GM19463 (cell line): Measurements from ENCODE around the gene TBC1D22B.

Experiments
- ATAC-seq: cut with Tn5 transposase; IDR thresholded peaks from one replicate; pipeline ENCODE4 v1.9.1; 2021; ENCODE audit warnings: mild to moderate bottlenecking, moderate library complexity; ENCODE audit not compliant: unreplicated experiment

The TBC1D22B gene, protein sequence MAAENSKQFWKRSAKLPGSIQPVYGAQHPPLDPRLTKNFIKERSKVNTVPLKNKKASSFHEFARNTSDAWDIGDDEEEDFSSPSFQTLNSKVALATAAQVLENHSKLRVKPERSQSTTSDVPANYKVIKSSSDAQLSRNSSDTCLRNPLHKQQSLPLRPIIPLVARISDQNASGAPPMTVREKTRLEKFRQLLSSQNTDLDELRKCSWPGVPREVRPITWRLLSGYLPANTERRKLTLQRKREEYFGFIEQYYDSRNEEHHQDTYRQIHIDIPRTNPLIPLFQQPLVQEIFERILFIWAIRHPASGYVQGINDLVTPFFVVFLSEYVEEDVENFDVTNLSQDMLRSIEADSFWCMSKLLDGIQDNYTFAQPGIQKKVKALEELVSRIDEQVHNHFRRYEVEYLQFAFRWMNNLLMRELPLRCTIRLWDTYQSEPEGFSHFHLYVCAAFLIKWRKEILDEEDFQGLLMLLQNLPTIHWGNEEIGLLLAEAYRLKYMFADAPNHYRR

GRCh38 chr6:37257634-37258404 lies at the start of gene TBC1D22B, which contains the start of gene TMEM217:
TBC1D22B (plus strand) TSS chr6:37257772; CDS start chr6:37257918, 146 bp downstream.
TMEM217 (minus strand) TSS chr6:37258144; CDS start chr6:37219030, 39,114 bp downstream.
- ATAC-seq, result peak; percentile 99

DNA sequence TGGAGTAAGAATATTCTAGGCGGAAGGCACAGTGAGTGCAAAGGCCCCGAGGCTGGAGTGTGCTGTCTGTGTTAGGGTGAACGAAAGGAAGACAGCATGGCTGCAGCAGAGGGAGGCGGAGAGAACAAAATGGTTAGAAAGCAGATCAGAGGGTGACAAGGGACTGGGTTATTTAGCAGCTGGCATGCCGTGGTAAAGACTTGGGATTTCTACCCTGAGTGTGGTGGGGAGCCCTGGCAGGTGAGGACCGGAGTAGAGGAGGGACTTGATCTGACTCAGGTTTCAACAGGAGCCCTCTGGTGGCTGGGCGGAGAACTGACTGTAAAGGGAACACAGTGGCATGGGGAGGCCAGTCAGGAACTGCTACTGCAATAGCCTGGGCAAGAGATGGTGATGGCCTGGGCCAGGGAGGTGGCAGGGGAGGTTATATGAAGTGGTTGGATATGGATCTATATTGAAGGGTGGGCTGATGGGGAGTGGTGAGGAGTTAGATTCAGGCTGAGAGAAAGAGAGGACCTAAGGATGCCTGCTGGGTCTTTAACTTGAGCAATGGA lies 49.6 kb upstream of the TBC1D22B start:
- ATAC-seq, result peak; percentile 76

GRCh38 chr6:37208793-37209192 lies 48.8 kb upstream of the TBC1D22B start:
- ATAC-seq, result no peak

GRCh38 chr6:37209461-37210205 lies 47.9 kb upstream of the TBC1D22B start:
- ATAC-seq, result no peak

- no peak for ATAC-seq
Measured at GRCh38 chr6:37210313-37210968, 47.1 kb upstream of the TBC1D22B start.

DNA sequence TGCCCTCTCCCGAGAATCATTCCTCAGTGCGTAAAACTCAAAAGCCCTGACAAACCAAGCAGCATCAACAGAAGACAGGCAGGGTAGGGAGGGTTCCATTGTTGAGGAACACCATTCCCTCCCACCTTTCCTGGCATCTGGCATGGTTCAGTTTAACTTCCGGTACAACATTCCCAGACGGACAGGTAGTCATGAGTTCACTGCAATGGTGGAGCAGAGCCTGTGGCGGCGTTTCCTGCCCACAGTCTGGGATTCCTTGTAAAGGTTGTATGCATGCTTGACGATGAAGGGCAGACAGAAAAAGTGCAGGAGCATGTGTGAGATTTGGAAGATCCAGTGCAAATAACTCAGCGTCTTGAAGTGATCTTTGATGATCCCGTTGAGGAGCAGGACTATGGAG lies 45.3 kb upstream of the TBC1D22B start:
- no peak for ATAC-seq

GRCh38 chr6:37218061-37218460 lies 39.5 kb upstream of the TBC1D22B start:
- no peak for ATAC-seq

DNA sequence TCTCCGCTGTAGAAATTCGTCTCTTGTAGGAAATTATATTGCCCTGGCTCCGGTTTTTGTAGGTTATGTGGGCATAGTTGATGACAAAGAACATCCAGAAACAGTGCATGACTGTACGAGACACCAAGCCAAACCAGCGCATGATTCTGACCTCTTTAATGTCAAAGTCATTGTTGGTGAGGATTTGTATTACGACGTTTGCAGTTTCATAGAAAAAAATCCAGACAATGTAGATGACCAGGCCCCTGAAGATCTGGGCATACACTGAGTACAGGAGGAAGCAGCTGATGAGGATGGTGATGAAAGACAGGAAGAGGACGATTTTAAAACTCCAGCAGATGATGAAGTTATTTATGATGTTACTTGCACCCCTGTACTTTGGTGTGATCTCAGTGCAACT lies 39.1 kb upstream of the TBC1D22B start:
- no peak for ATAC-seq

GRCh38 chr6:37221585-37222124 lies 35.9 kb upstream of the TBC1D22B start:
- ATAC-seq, result no peak

GRCh38 chr6:37222125-37222967 lies 35.2 kb upstream of the TBC1D22B start:
- ATAC-seq, result peak; percentile 95

- no peak for ATAC-seq
Measured at GRCh38 chr6:37222992-37223391, 34.6 kb upstream of the TBC1D22B start.

DNA sequence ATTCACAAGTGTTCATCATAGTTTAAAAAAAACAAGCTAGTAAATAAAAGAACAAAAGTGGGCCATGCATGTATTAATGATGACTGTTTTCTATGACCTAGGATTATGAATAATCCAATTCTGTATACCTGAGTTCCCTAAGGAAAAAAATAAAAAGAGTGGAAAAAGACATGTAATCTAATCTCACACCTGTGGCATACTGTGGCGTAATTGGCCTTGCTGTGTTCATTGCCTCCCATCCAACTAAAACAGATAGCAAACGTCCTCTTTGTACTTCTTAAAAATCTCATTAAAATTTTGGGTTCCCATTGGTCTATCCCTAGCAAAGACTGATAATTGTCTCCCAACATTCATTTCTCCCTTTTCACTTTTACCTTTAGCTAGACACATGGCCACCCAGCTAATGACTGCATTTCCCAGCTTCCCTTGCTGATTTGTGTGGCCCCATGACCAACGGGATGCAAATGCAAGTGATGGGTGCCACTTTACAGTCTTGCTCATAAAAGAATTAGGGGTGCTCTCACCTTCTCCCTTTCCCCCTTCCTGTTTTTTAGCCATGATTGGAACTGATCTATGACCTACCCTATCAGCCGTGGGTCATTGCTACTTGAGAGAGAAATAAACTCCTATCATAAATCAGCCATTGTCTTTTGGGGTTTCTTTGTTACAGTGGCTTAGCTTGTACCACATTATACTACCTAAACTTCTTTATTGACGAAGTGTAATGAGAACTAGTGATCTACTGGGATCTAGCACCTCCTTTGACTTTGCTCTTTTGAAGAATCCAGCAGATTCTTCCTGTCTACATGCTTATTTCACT lies 32.0 kb upstream of the TBC1D22B start:
- ATAC-seq, result no peak

- no peak for ATAC-seq
Measured at GRCh38 chr6:37230104-37230503, 27.5 kb upstream of the TBC1D22B start.

- ATAC-seq, result no peak
Measured at GRCh38 chr6:37232430-37233017, 25.0 kb upstream of the TBC1D22B start.

GRCh38 chr6:37233541-37233940 lies 24.0 kb upstream of the TBC1D22B start:
- no peak for ATAC-seq

DNA sequence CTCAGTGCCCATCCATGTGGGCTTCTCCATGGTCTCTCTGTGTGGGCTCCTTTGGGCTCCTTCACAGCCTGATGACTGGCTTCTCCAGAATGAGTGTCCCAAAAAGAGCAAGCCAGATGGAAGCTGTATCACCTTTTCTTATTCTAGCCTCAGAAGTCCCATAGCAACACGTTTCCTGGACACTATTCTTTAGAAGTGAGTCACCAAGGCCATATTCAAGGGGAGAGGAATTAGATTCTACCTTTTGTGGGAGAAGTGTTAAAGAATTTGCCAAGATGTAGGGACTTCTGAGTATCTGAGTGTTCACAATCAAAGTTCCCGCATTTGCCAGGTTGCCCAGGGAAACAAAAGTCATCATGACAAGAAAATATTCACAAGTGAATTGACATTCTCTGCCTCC lies 20.7 kb upstream of the TBC1D22B start:
- no peak for ATAC-seq

DNA sequence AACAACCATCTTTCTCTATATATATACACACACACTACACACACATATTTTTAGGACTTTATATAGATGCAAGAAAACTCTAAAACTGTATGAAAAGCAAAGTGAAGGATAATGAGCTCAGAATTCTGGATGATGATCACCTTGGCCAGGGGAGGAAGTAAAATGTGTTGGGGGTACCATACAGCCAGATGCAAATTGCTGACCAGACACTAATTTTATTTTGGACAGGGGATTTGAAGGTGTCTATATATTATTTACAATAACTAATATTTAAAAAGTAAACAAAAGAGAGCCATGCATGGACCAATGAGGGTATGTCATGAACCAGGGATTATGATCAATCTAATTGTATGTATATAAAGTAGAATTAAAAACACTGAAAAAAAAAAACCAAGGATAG lies 19.8 kb upstream of the TBC1D22B start:
- no peak for ATAC-seq

DNA sequence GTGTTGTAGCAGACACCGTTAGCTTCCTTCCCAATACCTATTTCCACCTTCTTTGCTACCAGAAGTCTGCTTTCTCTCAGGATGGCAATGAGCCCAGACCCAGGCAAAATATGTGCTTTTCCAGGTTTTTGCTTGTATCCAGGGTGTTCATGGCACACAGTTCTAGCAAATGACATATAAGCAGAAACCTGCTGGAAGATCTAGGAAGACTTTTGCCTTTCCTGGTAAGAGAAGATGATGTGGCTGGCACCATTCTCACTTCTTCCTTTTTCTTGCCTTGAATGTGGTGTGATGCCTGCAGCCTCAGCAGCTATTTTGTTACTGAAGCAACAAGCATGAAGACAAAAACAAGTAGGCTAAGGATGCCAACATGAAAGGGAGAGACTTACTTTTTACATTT lies 19.2 kb upstream of the TBC1D22B start:
- ATAC-seq, result no peak
